GM19193 (cell line): ENCODE measurements around the gene CCND1.

ENCODE experiments used
- POLR2A ChIP-seq: IDR thresholded peaks from 4 replicates; pipeline ENCODE4 v1.6.1; 2011; ENCODE audit not compliant: insufficient read depth, insufficient read length; ENCODE audit errors: extremely low read depth

Gene CCND1

GRCh38 chr11:69663326-69663725 lies 22.4 kb downstream of the CCND1 start:
- no peak for TF ChIP-seq POLR2A

- TF ChIP-seq POLR2A, result no peak
Measured at GRCh38 chr11:69664103-69664775, 23.3 kb downstream of the CCND1 start.

GRCh38 chr11:69664901-69665300 lies 23.9 kb downstream of the CCND1 start:
- no peak for TF ChIP-seq POLR2A

GRCh38 chr11:69665669-69666068 lies 24.7 kb downstream of the CCND1 start:
- TF ChIP-seq POLR2A, result no peak

GRCh38 chr11:69666261-69666660 lies 25.3 kb downstream of the CCND1 start:
- TF ChIP-seq POLR2A, result no peak

GRCh38 chr11:69666752-69667536 lies 26.0 kb downstream of the CCND1 start:
- TF ChIP-seq POLR2A, result no peak

GRCh38 chr11:69667619-69668604 lies 27.0 kb downstream of the CCND1 start:
- peak; percentile 2 for TF ChIP-seq POLR2A

DNA sequence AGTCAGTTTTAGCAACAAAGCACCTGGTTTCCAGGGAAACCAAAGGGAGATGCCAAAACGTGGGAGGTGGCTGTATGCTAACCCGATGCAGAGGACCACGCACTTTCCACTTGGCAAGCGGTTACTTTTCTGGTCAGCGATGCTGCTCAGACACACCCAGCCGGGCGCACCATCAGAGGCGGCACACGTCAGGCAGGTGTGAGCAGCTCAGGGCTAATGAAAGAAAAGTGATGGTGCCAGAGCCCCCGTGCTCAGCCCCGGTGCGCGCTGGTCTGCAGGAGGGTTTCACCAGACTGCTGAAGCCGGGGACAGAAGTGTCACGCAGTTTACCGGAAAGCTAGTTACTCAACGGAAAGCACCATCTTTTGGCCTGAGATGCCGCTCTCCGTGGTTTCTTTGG lies 28.5 kb downstream of the CCND1 start:
- no peak for TF ChIP-seq POLR2A

DNA sequence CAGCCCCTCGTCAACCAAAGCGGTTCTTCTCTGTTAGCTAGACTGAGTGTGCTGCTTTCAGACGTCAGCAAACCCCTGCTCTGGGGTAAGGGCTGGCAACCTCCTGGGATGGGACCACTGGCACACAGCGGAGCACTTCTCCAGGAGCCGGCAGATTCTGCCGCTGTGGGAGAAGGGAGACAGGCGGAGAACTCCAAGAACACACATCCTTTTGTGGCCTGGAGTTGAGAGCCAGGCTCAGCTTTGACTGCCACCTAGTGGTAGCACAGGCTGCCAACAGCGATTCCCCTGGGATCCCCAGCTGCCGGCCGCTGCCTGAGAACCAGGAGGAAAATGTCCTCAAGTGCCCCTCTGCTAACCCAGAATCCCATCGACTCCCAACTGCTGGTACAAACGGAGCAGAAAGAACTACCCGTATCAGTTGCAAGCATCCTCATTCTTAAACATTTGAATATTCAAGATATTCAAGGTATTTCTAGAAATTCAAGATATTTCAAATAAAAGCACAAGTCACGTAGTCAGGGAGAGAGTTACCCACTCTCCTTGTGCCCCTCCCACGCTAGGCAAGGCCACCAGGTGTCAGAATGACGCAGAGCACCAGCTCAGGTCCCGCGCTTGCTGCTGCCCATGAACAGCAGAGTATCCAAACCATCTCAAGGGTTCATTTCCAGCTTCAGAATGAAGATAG lies 29.3 kb downstream of the CCND1 start:
- TF ChIP-seq POLR2A, result no peak

DNA sequence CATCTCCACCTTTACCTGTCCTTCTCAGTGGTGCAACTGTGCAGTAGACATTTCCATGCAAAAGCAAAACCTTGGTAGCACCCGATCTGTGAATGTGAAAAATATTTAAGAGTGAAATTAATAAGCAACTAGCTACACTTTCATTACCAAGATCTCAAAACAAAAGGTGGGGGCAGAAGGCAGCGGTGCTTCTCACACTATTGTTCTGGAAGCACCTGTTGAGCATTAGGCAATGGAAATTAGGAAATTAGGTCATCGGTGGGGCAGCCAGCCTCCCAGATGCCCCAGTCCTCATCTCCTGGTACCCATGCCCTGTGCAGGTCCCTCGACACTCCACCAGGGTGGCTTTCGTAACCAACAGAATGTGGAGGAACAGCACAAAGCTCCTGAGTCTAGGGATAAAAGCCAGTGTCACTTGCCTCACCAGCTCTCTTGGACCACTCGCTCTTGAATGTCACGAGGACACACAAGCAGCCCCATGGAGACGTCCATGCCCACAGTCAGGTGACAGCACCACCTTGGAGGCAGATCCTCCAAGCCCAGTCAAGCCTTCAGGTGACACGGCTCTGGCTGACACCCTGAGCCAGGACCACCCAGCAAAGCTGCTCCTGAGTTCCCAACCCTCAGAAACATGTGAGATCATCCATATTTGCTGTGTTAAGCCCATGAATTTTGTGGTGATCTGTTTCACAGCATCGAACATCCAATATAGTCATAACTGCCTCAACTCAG lies 30.9 kb downstream of the CCND1 start:
- TF ChIP-seq POLR2A, result no peak

DNA sequence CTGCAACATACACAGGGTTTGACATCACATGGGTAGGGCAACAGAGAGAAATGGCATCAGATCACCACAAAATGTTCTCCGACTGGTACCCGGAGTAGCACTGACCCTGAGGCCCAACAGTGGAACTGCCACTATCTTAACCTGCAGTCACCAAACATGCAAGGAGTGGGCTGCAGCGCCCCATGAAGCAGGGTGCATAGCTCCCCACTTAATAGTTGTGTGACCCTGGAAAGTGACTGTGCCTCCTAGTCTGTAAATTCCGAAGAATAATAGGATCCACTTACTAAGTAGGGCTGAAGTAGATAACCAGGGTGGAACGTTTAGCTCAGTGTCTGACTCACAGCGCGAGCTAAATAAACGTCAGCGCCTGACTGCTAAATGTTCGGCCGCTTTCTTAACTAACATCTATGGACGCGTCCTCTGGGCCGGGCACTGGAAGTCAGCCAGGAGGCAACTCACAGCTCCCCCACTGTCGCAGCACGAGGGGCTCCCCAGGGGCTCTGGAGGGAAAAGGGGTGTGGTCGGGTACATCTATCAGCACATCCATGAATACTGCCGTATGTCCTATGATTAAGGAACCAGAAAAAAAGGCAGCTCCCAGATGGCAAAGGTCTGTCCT lies 33.4 kb downstream of the CCND1 start:
- TF ChIP-seq POLR2A, result no peak

- TF ChIP-seq POLR2A, result peak; percentile 92
Measured at GRCh38 chr11:69674886-69675714, 34.1 kb downstream of the CCND1 start, which contains the start of gene LTO1. TSS of gene LTO1 (minus strand) at chr11:69675353. CDS start at chr11:69675239, 114 bp downstream.

DNA sequence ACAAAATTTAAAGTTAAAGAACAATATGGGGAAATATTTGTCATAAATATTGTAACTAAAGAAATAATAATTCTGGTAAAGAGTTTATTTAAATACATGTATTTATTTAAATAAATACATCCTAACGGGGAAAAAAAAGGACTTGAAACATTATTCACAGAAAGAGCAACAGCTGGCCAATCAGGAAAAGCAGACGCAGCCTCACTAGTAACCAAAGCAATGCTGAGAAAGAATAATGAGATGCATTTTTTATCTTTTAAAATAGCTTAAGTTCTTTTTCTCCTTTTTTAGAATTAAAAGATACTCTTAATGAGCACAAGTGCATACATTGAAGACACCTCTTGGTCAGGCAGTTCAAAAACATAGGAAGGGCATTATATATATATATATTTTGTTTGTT lies 36.8 kb downstream of the CCND1 start:
- TF ChIP-seq POLR2A, result no peak

GRCh38 chr11:69680688-69681087 lies 39.7 kb downstream of the CCND1 start:
- TF ChIP-seq POLR2A, result no peak
